OCI-M2 (cell line): ENCODE data around the gene MAN1C1.

Experiments used
- DNase-seq: peaks from one replicate; lab custom pipeline; 2025; ENCODE audit not compliant: unreplicated experiment; lab: John Stamatoyannopoulos, UW

MAN1C1 gene

GRCh38 chr1:25757151-25757845, 140.7 kb downstream of the MAN1C1 start:
- no peak for DNase-seq

GRCh38 chr1:25757846-25758185, 141.2 kb downstream of the MAN1C1 start:
- no peak for DNase-seq

GRCh38 chr1:25758466-25759070, 142.0 kb downstream of the MAN1C1 start:
- no peak for DNase-seq

- no peak for DNase-seq
These were observed 143.6 kb downstream of the MAN1C1 start for GRCh38 chr1:25760122-25760719.

GRCh38 chr1:25760871-25761270, 144.3 kb downstream of the MAN1C1 start:
- no peak for DNase-seq

- DNase-seq, result no peak
These were observed 146.9 kb downstream of the MAN1C1 start for GRCh38 chr1:25763493-25763892.

GRCh38 chr1:25765136-25765922, 148.7 kb downstream of the MAN1C1 start:
- DNase-seq, result no peak

- DNase-seq, result no peak
These were observed 149.5 kb downstream of the MAN1C1 start for GRCh38 chr1:25765923-25766589.

- DNase-seq, result no peak
These were observed 150.3 kb downstream of the MAN1C1 start for GRCh38 chr1:25766721-25767436.

GRCh38 chr1:25767437-25767770, 150.8 kb downstream of the MAN1C1 start:
- DNase-seq, result no peak

- no peak for DNase-seq
These were observed 152.4 kb downstream of the MAN1C1 start for GRCh38 chr1:25768999-25769398.

GRCh38 chr1:25769625-25770383, 153.2 kb downstream of the MAN1C1 start:
- DNase-seq, result no peak

- DNase-seq, result no peak
These were observed 154.1 kb downstream of the MAN1C1 start for GRCh38 chr1:25770541-25771220.

- no peak for DNase-seq
These were observed 154.9 kb downstream of the MAN1C1 start for GRCh38 chr1:25771221-25772114.

GRCh38 chr1:25772164-25772563, 155.6 kb downstream of the MAN1C1 start:
- no peak for DNase-seq

GRCh38 chr1:25772692-25773245, 156.2 kb downstream of the MAN1C1 start:
- DNase-seq, result no peak

- DNase-seq, result no peak
These were observed 157.0 kb downstream of the MAN1C1 start for GRCh38 chr1:25773441-25774125.
